ENCODE measurements around the gene KDM1B. TPM values are rescaled to one million over a fixed set of nuclear protein-coding genes. Genes with fewer than 3 reads are reported as not detected.

KDM1B gene, protein sequence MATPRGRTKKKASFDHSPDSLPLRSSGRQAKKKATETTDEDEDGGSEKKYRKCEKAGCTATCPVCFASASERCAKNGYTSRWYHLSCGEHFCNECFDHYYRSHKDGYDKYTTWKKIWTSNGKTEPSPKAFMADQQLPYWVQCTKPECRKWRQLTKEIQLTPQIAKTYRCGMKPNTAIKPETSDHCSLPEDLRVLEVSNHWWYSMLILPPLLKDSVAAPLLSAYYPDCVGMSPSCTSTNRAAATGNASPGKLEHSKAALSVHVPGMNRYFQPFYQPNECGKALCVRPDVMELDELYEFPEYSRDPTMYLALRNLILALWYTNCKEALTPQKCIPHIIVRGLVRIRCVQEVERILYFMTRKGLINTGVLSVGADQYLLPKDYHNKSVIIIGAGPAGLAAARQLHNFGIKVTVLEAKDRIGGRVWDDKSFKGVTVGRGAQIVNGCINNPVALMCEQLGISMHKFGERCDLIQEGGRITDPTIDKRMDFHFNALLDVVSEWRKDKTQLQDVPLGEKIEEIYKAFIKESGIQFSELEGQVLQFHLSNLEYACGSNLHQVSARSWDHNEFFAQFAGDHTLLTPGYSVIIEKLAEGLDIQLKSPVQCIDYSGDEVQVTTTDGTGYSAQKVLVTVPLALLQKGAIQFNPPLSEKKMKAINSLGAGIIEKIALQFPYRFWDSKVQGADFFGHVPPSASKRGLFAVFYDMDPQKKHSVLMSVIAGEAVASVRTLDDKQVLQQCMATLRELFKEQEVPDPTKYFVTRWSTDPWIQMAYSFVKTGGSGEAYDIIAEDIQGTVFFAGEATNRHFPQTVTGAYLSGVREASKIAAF
- 26.0 TPM for total RNA-seq
- long read RNA-seq, partial matches to known transcripts: 3 of 15 reads
- long read RNA-seq, other reads (novel, unspliced or antisense): 12 of 15 reads

DNA sequence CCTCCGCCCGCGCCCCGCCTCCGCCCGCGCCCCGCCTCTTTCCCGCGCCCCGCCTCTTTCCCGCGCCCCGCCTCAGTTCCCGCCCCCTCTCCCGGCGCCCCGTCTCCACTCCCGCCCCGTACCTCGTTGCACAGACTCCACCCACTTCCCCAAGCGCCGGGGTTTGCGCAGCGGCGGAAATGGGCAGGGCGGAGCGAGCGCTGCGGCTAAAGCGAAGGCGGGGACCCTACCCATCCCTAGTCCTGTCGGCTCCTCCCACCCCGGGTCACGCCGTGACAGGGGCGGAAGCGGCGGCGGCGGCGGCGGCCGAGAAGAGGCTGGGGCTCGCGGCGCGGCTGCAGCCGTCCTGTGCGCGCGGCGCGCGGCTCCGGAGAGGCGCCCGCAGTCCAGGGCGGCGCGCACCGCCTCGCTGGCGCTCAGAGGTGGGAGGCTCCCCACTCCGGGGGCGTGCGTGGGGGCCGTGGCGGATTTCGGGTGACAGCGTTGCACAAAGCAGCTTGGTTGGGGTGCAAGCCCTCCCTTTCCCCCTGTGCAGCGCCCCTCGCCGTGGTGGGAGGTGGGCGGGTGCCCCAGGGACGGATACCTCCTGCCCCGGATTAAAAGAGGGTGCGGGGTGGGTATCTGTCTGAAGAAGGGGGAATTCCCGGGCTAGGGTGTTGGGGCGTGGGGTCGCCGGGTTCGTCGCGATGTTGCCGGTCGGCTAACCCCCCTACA, at the start of gene KDM1B:
KDM1B (plus strand) TSS at position 273 of the 714 bp plus-strand sequence. CDS start 4,474 bp downstream, outside the sequence.
- H3K27ac ChIP-seq: peak within 1 kb of the TSS; percentile 93
- TF ChIP-seq, protein P1, sequence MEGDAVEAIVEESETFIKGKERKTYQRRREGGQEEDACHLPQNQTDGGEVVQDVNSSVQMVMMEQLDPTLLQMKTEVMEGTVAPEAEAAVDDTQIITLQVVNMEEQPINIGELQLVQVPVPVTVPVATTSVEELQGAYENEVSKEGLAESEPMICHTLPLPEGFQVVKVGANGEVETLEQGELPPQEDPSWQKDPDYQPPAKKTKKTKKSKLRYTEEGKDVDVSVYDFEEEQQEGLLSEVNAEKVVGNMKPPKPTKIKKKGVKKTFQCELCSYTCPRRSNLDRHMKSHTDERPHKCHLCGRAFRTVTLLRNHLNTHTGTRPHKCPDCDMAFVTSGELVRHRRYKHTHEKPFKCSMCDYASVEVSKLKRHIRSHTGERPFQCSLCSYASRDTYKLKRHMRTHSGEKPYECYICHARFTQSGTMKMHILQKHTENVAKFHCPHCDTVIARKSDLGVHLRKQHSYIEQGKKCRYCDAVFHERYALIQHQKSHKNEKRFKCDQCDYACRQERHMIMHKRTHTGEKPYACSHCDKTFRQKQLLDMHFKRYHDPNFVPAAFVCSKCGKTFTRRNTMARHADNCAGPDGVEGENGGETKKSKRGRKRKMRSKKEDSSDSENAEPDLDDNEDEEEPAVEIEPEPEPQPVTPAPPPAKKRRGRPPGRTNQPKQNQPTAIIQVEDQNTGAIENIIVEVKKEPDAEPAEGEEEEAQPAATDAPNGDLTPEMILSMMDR (IDR thresholded peaks at IDR 0.05): no peak
- H3K36me3 ChIP-seq: peaks cover 9% of the 10 kb centered on the region
- intact Hi-C loops (cut with DNase I): no loop called here
- DNase-seq: peak; percentile 99
- peak within 1 kb of the TSS; percentile 95 for H3K4me3 ChIP-seq
- no peaks in the 10 kb centered on the region for H3K27me3 ChIP-seq (ENCODE audit: low read depth)
- H3K4me1 ChIP-seq: peaks cover 23% of the 10 kb centered on the region
- peak; percentile 98 to 99 for ATAC-seq
- no peaks in the 10 kb centered on the region for H3K9me3 ChIP-seq

DNA sequence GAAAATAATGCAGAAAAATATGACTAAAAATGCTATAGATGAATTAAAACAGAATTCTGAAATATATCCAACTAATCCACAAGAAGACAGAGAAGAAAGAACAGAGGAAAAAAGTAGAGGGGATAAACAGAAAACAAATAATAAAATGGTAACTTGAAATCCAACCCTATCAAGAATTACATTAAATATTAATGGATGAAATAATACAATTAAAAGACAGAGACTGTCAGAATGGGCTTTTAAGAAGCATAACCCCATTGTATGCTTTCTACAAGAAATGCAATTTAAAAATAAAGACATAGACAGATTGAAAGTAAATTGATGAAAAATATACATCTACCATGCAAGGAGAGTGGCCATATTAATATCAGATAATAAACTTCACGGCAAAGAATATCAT, 48.2 kb upstream of the KDM1B start:
- TF ChIP-seq, protein P1 (IDR thresholded peaks at IDR 0.05): no peak
- peaks cover 10% of the 10 kb centered on the region for H3K9me3 ChIP-seq
- intact Hi-C loops (cut with DNase I): no loop called here
- H3K27ac ChIP-seq: no peak overlapping the region
- no peaks in the 10 kb centered on the region for H3K4me1 ChIP-seq
- H3K36me3 ChIP-seq: no peaks in the 10 kb centered on the region
- ATAC-seq (no peak), DNase-seq (no peak)
- H3K27me3 ChIP-seq (ENCODE audit: low read depth): no peaks in the 10 kb centered on the region
- H3K4me3 ChIP-seq: no peak overlapping the region

DNA sequence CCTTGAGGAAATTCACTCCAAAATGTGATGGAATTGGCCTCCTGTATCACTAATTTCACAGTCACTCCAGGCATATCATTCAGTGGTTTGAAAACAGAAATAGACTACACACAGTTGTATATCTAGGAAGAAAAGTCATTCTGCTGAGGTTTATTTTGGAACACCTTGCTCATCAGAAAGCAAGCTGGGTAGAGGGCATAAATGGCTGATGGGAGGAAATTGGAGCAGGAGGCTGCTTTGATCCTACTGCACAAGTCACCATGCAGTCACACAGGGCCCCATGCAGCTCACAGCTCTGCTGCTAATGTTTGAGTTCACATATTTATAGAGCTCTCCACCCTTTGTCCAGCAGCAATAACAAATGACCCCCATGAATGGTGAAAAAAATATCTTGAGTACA, 45.1 kb upstream of the KDM1B start:
- intact Hi-C loops (cut with DNase I): no loop called here
- DNase-seq: no peak
- no peak overlapping the region for H3K4me3 ChIP-seq
- H3K36me3 ChIP-seq: no peaks in the 10 kb centered on the region
- no peak overlapping the region for H3K27ac ChIP-seq
- peaks cover 10% of the 10 kb centered on the region for H3K9me3 ChIP-seq
- no peaks in the 10 kb centered on the region for H3K27me3 ChIP-seq (ENCODE audit: low read depth)
- ATAC-seq: no peak
- H3K4me1 ChIP-seq: no peaks in the 10 kb centered on the region
- TF ChIP-seq, protein P1 (IDR thresholded peaks at IDR 0.05): no peak

DNA sequence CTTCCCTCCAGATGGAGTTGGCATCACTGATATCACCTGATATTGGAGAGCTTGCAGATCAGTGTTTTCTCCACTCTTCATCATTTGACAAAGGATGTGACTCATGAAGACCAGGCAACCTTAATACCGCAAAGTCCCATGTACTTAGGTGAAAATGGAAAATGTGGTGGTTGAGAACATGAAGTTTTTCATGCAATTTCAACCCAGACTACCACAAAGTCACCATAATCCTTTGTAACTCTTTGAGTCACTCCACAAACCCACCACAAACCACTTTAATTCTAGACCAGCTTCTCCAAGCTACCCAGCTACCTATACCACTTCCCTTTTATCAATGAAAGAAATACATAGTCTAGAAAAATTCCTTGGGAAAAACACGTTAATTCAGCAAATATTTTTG, 39.9 kb upstream of the KDM1B start:
- no peaks in the 10 kb centered on the region for H3K4me1 ChIP-seq
- H3K27me3 ChIP-seq (ENCODE audit: low read depth): no peaks in the 10 kb centered on the region
- no peaks in the 10 kb centered on the region for H3K9me3 ChIP-seq
- no peak overlapping the region for H3K27ac ChIP-seq
- DNase-seq (no peak), ATAC-seq (no peak)
- TF ChIP-seq, protein P1 (IDR thresholded peaks at IDR 0.05): no peak
- intact Hi-C loops (cut with DNase I): no loop called here
- H3K36me3 ChIP-seq: no peaks in the 10 kb centered on the region
- no peak overlapping the region for H3K4me3 ChIP-seq

DNA sequence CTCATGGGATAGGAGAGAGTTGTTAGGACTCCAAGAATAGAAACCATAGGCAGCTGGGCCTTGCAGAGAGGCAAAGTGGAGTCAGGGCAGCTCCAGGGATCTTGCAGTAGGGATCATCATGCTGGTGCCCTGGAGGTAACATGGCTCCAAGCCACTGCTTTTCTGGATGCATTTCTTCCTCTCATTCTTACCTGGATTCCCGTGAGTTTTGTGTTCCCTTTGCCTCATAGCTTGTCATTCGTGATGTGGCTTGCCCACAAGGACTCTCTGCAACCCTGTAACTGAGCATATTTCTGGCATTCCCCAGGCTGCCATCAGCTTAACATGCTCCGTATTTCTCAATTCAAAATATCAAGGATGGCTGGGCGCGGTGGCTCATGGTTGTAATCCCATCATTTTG, 38.1 kb upstream of the KDM1B start:
- intact Hi-C loops (cut with DNase I): no loop called here
- ATAC-seq (no peak), DNase-seq (no peak)
- Histone ChIP-seq H3K36me3 (no peaks in the 10 kb centered on the region), H3K4me1 (peaks cover 7% of the 10 kb centered on the region), H3K9me3 (no peaks in the 10 kb centered on the region), H3K27ac (no peak overlapping the region), H3K4me3 (no peak overlapping the region), H3K27me3 (ENCODE audit: low read depth) (no peaks in the 10 kb centered on the region)
- TF ChIP-seq, protein P1 (IDR thresholded peaks at IDR 0.05): no peak

Measured in lower lobe of right lung (tissue), 2 donors.